ENCODE results near the gene CYP4F11.
"Not testable (repeated sequence)": the region's sequence is repeated elsewhere in the genome, so short reads cannot be mapped to it uniquely, and the experiment has no call there.

Gene CYP4F11

GRCh38 chr19:15899561-15899960 is 34.8 kb downstream of the CYP4F11 start:
- H3K4me3 ChIP-seq (ENCODE audit: low read depth, low read length); H3K27ac ChIP-seq (ENCODE audit: low read depth, low read length); H3K9ac ChIP-seq (ENCODE audit: low read depth, low read length); H3K27me3 ChIP-seq (ENCODE audit: control insufficient read depth, insufficient read depth, low read length); H3K4me1 ChIP-seq (ENCODE audit: control insufficient read depth, insufficient read depth, low read length); H3K36me3 ChIP-seq (ENCODE audit: control insufficient read depth, insufficient read depth, low read length): not testable (repeated sequence)
- H3K9me3 ChIP-seq (ENCODE audit: control insufficient read depth, insufficient read depth, low read length), result peaks cover 69% of the 10 kb centered on the region

DNA sequence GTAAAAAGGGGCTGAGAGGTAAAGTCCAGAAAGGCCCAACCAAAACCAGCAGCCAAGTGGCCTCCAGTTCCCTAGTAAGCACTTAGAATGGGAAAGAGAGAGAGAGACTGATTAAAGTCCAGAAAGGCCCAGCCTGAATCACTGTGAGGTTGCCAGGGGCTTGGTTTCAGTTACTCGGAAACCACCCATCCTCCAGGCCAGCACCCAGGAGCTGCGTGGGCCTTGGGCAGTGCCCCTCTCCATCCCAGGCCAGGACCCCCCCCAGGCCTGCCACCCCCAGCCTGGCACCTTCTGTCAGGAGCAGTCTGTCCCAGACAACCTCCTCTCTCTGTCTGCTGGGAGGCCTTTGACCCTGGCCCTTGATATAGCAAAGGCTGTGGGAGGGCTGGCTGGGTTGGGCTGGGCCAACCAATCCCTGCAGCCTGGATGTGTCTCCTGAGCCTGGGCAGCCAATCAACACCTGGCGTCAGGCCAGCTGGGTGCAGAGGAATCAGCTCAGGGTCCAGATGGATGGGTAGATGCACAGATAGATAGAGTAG is 36.5 kb downstream of the CYP4F11 start, which contains the start of gene CYP4F2:
Gene CYP4F2 (minus strand): TSS at position 337 of the 539 bp plus-strand sequence. CDS start 463 bp downstream, outside the sequence.
- Histone ChIP-seq H3K9ac (ENCODE audit: low read depth, low read length) (no peak within 1 kb of the TSS), H3K36me3 (ENCODE audit: control insufficient read depth, insufficient read depth, low read length) (no peaks in the 10 kb centered on the region), H3K27ac (ENCODE audit: low read depth, low read length) (no peak within 1 kb of the TSS), H3K27me3 (ENCODE audit: control insufficient read depth, insufficient read depth, low read length) (no peaks in the 10 kb centered on the region), H3K4me3 (ENCODE audit: low read depth, low read length) (no peak within 1 kb of the TSS), H3K9me3 (ENCODE audit: control insufficient read depth, insufficient read depth, low read length) (peaks cover 79% of the 10 kb centered on the region), H3K4me1 (ENCODE audit: control insufficient read depth, insufficient read depth, low read length) (no peaks in the 10 kb centered on the region)

- Histone ChIP-seq H3K36me3 (ENCODE audit: control insufficient read depth, insufficient read depth, low read length) (no peaks in the 10 kb centered on the region), H3K9me3 (ENCODE audit: control insufficient read depth, insufficient read depth, low read length) (peaks cover 82% of the 10 kb centered on the region), H3K4me3 (ENCODE audit: low read depth, low read length) (no peak overlapping the region), H3K9ac (ENCODE audit: low read depth, low read length) (no peak overlapping the region), H3K27ac (ENCODE audit: low read depth, low read length) (no peak overlapping the region), H3K4me1 (ENCODE audit: control insufficient read depth, insufficient read depth, low read length) (no peaks in the 10 kb centered on the region), H3K27me3 (ENCODE audit: control insufficient read depth, insufficient read depth, low read length) (no peaks in the 10 kb centered on the region)
These were observed 37.1 kb downstream of the CYP4F11 start for GRCh38 chr19:15897026-15897737.

DNA sequence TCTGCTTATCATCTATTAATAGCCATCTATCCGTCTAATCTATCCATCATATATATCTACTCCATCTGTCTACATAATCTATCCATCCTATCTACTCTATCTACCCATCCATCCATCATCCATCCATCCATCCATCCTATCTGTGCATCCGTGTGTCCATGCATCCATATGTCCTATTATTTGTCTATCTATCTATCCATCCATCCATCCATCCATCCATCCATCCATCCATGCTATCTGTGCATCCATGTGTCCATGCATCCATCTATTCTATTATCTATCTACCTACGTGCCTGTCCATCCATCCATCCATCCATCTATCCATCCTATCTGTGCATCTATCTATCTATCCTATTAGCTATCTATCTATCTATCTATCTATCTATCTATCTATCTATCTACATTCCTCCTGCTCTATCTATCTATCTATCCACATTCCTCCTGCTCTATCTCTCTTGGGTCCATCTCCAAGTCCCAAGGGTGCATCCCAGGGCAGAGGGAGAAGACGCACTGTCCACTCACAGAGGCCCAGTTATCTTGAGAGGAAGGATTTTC is 38.4 kb downstream of the CYP4F11 start:
- Histone ChIP-seq H3K27ac (ENCODE audit: low read depth, low read length) (no peak overlapping the region), H3K4me1 (ENCODE audit: control insufficient read depth, insufficient read depth, low read length) (no peaks in the 10 kb centered on the region), H3K9ac (ENCODE audit: low read depth, low read length) (no peak overlapping the region), H3K4me3 (ENCODE audit: low read depth, low read length) (no peak overlapping the region), H3K36me3 (ENCODE audit: control insufficient read depth, insufficient read depth, low read length) (no peaks in the 10 kb centered on the region), H3K27me3 (ENCODE audit: control insufficient read depth, insufficient read depth, low read length) (no peaks in the 10 kb centered on the region), H3K9me3 (ENCODE audit: control insufficient read depth, insufficient read depth, low read length) (peaks cover 82% of the 10 kb centered on the region)

DNA sequence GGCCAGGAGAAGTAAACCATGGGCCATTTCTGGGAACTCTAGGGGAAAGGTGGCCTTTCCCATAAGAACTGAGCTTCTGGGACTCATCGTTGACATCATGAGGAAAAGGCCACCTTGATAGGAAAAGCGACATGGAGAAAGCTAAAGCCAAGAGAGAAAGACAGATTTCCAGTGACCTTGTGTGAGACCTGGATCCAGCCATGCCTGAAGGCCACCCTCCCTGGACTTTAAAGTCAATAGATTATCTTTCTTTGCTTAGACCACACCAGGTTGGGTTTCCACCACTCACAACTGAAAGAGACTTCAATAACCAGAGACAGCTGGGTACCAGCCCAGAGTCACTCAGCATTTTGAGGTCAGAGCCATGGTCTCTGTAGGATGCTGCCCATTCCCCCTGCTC is 40.0 kb downstream of the CYP4F11 start:
- H3K9me3 ChIP-seq (ENCODE audit: control insufficient read depth, insufficient read depth, low read length), result peaks cover 90% of the 10 kb centered on the region

DNA sequence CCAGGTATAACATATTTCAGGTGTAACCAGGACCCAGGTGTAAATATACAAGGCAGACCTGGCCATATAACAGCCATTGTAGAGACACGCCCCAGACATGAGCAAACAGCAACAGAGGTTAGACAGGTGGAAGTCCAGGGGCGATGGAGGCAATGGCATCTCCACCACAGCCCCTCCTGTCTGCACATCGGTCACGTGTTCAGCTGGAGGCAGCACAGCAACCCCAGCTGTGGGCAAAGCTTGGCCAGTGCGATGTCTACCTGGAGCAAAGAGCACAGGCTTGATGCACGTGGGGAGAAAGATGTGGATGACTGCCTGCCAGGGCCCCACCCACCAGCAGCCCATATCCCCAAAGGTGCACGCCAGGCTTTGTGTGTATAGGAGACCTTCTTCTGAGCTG is 40.9 kb downstream of the CYP4F11 start:
- Histone ChIP-seq H3K9me3 (ENCODE audit: control insufficient read depth, insufficient read depth, low read length) (peaks cover 91% of the 10 kb centered on the region), H3K4me3 (ENCODE audit: low read depth, low read length) (no peak overlapping the region), H3K27me3 (ENCODE audit: control insufficient read depth, insufficient read depth, low read length) (no peaks in the 10 kb centered on the region), H3K36me3 (ENCODE audit: control insufficient read depth, insufficient read depth, low read length) (no peaks in the 10 kb centered on the region), H3K9ac (ENCODE audit: low read depth, low read length) (no peak overlapping the region), H3K4me1 (ENCODE audit: control insufficient read depth, insufficient read depth, low read length) (no peaks in the 10 kb centered on the region), H3K27ac (ENCODE audit: low read depth, low read length) (no peak overlapping the region)

More for the DNA sequence above, 40.0 kb downstream of the CYP4F11 start:
- no peaks in the 10 kb centered on the region for H3K36me3 ChIP-seq (ENCODE audit: control insufficient read depth, insufficient read depth, low read length)
- no peak overlapping the region for H3K27ac ChIP-seq (ENCODE audit: low read depth, low read length)
- no peaks in the 10 kb centered on the region for H3K27me3 ChIP-seq (ENCODE audit: control insufficient read depth, insufficient read depth, low read length)
- no peaks in the 10 kb centered on the region for H3K4me1 ChIP-seq (ENCODE audit: control insufficient read depth, insufficient read depth, low read length)
- no peak overlapping the region for H3K9ac ChIP-seq (ENCODE audit: low read depth, low read length)
- H3K4me3 ChIP-seq (ENCODE audit: low read depth, low read length), result no peak overlapping the region

- Histone ChIP-seq H3K4me1 (ENCODE audit: control insufficient read depth, insufficient read depth, low read length) (no peaks in the 10 kb centered on the region), H3K27ac (ENCODE audit: low read depth, low read length) (no peak overlapping the region), H3K9me3 (ENCODE audit: control insufficient read depth, insufficient read depth, low read length) (peaks cover 94% of the 10 kb centered on the region), H3K4me3 (ENCODE audit: low read depth, low read length) (no peak overlapping the region), H3K36me3 (ENCODE audit: control insufficient read depth, insufficient read depth, low read length) (no peaks in the 10 kb centered on the region), H3K9ac (ENCODE audit: low read depth, low read length) (no peak overlapping the region), H3K27me3 (ENCODE audit: control insufficient read depth, insufficient read depth, low read length) (no peaks in the 10 kb centered on the region)
These were observed 42.3 kb downstream of the CYP4F11 start for GRCh38 chr19:15892012-15892411.

GRCh38 chr19:15891434-15891833 is 42.9 kb downstream of the CYP4F11 start:
- H3K36me3 ChIP-seq (ENCODE audit: control insufficient read depth, insufficient read depth, low read length), result no peaks in the 10 kb centered on the region
- H3K27ac ChIP-seq (ENCODE audit: low read depth, low read length), result no peak overlapping the region
- H3K4me1 ChIP-seq (ENCODE audit: control insufficient read depth, insufficient read depth, low read length), result no peaks in the 10 kb centered on the region
- no peaks in the 10 kb centered on the region for H3K27me3 ChIP-seq (ENCODE audit: control insufficient read depth, insufficient read depth, low read length)
- no peak overlapping the region for H3K9ac ChIP-seq (ENCODE audit: low read depth, low read length)
- peaks cover 94% of the 10 kb centered on the region for H3K9me3 ChIP-seq (ENCODE audit: control insufficient read depth, insufficient read depth, low read length)
- no peak overlapping the region for H3K4me3 ChIP-seq (ENCODE audit: low read depth, low read length)

DNA sequence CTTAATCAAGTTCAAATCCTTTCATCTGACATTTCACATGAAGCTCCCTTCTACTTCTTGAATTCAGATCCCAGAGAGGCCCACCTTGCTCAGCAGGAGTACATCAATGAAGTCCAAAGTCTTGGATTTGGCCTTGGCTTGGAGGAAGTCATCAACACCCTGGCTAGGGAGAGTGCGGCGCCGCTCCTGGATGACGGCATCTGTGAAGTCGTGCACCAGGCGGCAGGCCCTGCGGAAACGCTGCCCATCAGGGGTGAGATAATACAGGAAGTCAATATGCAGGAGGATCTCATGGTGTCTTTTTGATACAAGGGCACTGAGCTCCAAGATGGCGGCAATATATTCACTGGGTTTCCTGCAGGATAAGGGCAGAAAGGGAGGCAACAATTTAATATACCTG is 45.0 kb downstream of the CYP4F11 start:
- H3K9me3 ChIP-seq (ENCODE audit: control insufficient read depth, insufficient read depth, low read length), result peaks cover 88% of the 10 kb centered on the region
- H3K4me1 ChIP-seq (ENCODE audit: control insufficient read depth, insufficient read depth, low read length), result not testable (repeated sequence)

GRCh38 chr19:15885919-15886318 is 48.4 kb downstream of the CYP4F11 start:
- H3K4me3 ChIP-seq (ENCODE audit: low read depth, low read length), result no peak overlapping the region
- H3K27ac ChIP-seq (ENCODE audit: low read depth, low read length), result no peak overlapping the region
- no peak overlapping the region for H3K9ac ChIP-seq (ENCODE audit: low read depth, low read length)
- no peaks in the 10 kb centered on the region for H3K4me1 ChIP-seq (ENCODE audit: control insufficient read depth, insufficient read depth, low read length)
- H3K9me3 ChIP-seq (ENCODE audit: control insufficient read depth, insufficient read depth, low read length), result peaks cover 78% of the 10 kb centered on the region
- no peaks in the 10 kb centered on the region for H3K27me3 ChIP-seq (ENCODE audit: control insufficient read depth, insufficient read depth, low read length)
- no peaks in the 10 kb centered on the region for H3K36me3 ChIP-seq (ENCODE audit: control insufficient read depth, insufficient read depth, low read length)

More for the DNA sequence above, 45.0 kb downstream of the CYP4F11 start:
- H3K9ac ChIP-seq (ENCODE audit: low read depth, low read length); H3K27ac ChIP-seq (ENCODE audit: low read depth, low read length); H3K27me3 ChIP-seq (ENCODE audit: control insufficient read depth, insufficient read depth, low read length); H3K4me3 ChIP-seq (ENCODE audit: low read depth, low read length); H3K36me3 ChIP-seq (ENCODE audit: control insufficient read depth, insufficient read depth, low read length): not testable (repeated sequence)

DNA sequence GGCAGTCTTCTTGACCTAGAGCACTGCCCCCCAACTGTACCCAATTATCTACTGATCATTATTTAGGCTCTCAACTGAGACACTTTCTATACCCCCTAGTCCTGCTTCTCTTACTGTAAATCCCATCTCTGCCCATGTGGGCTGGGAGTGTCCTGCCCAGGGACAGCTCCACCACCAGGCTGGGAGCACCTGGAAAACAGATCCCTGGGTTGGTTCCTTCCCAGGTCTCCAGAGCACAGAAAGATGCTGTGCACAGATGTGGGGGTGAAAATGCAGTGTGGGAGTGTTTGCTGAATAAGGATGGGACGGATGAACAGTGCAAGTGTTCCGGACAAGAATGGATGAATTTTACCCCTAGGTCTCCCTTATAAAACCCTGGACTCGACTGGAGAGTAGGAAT is 49.2 kb downstream of the CYP4F11 start:
- no peaks in the 10 kb centered on the region for H3K27me3 ChIP-seq (ENCODE audit: control insufficient read depth, insufficient read depth, low read length)
- H3K27ac ChIP-seq (ENCODE audit: low read depth, low read length), result no peak overlapping the region
- peaks cover 75% of the 10 kb centered on the region for H3K9me3 ChIP-seq (ENCODE audit: control insufficient read depth, insufficient read depth, low read length)
- no peak overlapping the region for H3K9ac ChIP-seq (ENCODE audit: low read depth, low read length)
- H3K36me3 ChIP-seq (ENCODE audit: control insufficient read depth, insufficient read depth, low read length), result no peaks in the 10 kb centered on the region
- H3K4me1 ChIP-seq (ENCODE audit: control insufficient read depth, insufficient read depth, low read length), result no peaks in the 10 kb centered on the region
- H3K4me3 ChIP-seq (ENCODE audit: low read depth, low read length), result no peak overlapping the region

All from HUES48 (cell line).